Stimulated activated CD4-positive, alpha-beta T cell treated with anti-CD3 and anti-CD28 coated beads, Interleukin-1b, Interleukin-23, amount 100 ng/mL, for 4 hours (primary cell): Measurements from ENCODE around the gene CCDC81.

Experiments
- DNase-seq, 2 donors: peaks; one replicate each; pipeline ENCODE4 v3.0.0-alpha.2; 2020; ENCODE audit warnings: low read depth in 2 of 2

CCDC81 gene

DNA sequence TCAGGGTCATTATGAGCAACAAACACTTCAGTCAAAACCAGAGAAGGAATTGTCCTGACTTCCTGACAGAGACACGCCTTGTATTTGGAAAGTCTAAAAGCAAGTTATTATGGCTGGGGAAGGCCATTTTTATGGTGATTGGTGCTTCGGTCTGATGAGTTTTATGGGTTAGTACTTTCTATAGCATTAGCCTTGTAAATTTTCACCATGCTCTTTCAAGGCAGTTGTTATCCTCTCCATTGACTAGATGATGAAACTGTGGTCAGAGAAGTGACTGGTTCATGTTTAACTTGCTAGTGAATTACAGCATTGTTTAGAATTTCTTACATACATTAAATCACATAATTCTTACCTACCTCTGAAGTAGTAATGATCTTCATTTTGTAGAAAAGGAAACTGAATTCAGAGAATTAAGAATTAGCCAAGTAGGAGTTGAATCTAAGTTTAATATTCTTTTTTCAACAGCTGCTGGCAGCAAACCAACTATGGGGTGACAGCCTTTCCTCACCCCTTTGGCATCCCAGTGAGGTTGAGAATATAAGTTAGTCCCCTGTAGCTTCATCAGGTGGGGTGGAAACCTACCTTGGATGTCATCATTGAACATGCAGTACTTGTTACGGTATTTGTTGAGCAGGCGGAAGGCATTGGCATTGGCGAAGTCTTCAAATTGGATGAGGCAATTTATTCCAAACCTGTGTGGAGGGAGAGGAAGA lies 90.0 kb downstream of the CCDC81 start:
- DNase-seq, result no peak

GRCh38 chr11:86468169-86468568 lies 93.5 kb downstream of the CCDC81 start:
- no peak for DNase-seq

- no peak for DNase-seq
Observed at GRCh38 chr11:86469491-86470388, 95.1 kb downstream of the CCDC81 start.
